ENCODE data around the gene ADK.

The ADK gene

GRCh38 chr10:74669210-74669609 is 518.2 kb downstream of the ADK start:
- Histone ChIP-seq H3K27me3 (replicated peaks; ENCODE audit: control insufficient read depth, insufficient read depth, low read length, poor library complexity, severe bottlenecking) (no peaks in the 10 kb centered on the region), H3K4me1 (ENCODE audit: control insufficient read depth, insufficient read depth, low read length, poor library complexity, severe bottlenecking) (no peaks in the 10 kb centered on the region), H3K4me3 (ENCODE audit: insufficient read depth, low read depth, low read length, poor library complexity, severe bottlenecking) (no peak overlapping the region), H3K27ac (ENCODE audit: insufficient read depth, low read length, poor library complexity, severe bottlenecking) (no peak overlapping the region), H3K9me3 (ENCODE audit: control insufficient read depth, low read length) (no peaks in the 10 kb centered on the region), H3K36me3 (ENCODE audit: control insufficient read depth, insufficient read depth, low read length) (peaks cover 10% of the 10 kb centered on the region)
- DNase-seq = no peak

- Histone ChIP-seq H3K27me3 (replicated peaks; ENCODE audit: control insufficient read depth, insufficient read depth, low read length, poor library complexity, severe bottlenecking) (no peaks in the 10 kb centered on the region), H3K36me3 (ENCODE audit: control insufficient read depth, insufficient read depth, low read length) (peaks cover 10% of the 10 kb centered on the region), H3K9me3 (ENCODE audit: control insufficient read depth, low read length) (no peaks in the 10 kb centered on the region), H3K4me1 (ENCODE audit: control insufficient read depth, insufficient read depth, low read length, poor library complexity, severe bottlenecking) (no peaks in the 10 kb centered on the region), H3K4me3 (ENCODE audit: insufficient read depth, low read depth, low read length, poor library complexity, severe bottlenecking) (no peak overlapping the region), H3K27ac (ENCODE audit: insufficient read depth, low read length, poor library complexity, severe bottlenecking) (no peak overlapping the region)
- no peak for DNase-seq
Measured at GRCh38 chr10:74671716-74672115, 520.7 kb downstream of the ADK start.

GRCh38 chr10:74672430-74673165 is 521.6 kb downstream of the ADK start:
- no peak overlapping the region for H3K27ac ChIP-seq (ENCODE audit: insufficient read depth, low read length, poor library complexity, severe bottlenecking)
- H3K36me3 ChIP-seq (ENCODE audit: control insufficient read depth, insufficient read depth, low read length) = peaks cover 10% of the 10 kb centered on the region
- DNase-seq = no peak
- no peaks in the 10 kb centered on the region for H3K27me3 ChIP-seq (replicated peaks; ENCODE audit: control insufficient read depth, insufficient read depth, low read length, poor library complexity, severe bottlenecking)
- H3K4me1 ChIP-seq (ENCODE audit: control insufficient read depth, insufficient read depth, low read length, poor library complexity, severe bottlenecking) = no peaks in the 10 kb centered on the region
- no peaks in the 10 kb centered on the region for H3K9me3 ChIP-seq (ENCODE audit: control insufficient read depth, low read length)
- no peak overlapping the region for H3K4me3 ChIP-seq (ENCODE audit: insufficient read depth, low read depth, low read length, poor library complexity, severe bottlenecking)

GRCh38 chr10:74674927-74675326 is 523.9 kb downstream of the ADK start:
- H3K9me3 ChIP-seq (ENCODE audit: control insufficient read depth, low read length) = no peaks in the 10 kb centered on the region
- DNase-seq = no peak
- no peaks in the 10 kb centered on the region for H3K4me1 ChIP-seq (ENCODE audit: control insufficient read depth, insufficient read depth, low read length, poor library complexity, severe bottlenecking)
- no peaks in the 10 kb centered on the region for H3K27me3 ChIP-seq (replicated peaks; ENCODE audit: control insufficient read depth, insufficient read depth, low read length, poor library complexity, severe bottlenecking)
- no peak overlapping the region for H3K4me3 ChIP-seq (ENCODE audit: insufficient read depth, low read depth, low read length, poor library complexity, severe bottlenecking)
- H3K27ac ChIP-seq (ENCODE audit: insufficient read depth, low read length, poor library complexity, severe bottlenecking) = no peak overlapping the region
- H3K36me3 ChIP-seq (ENCODE audit: control insufficient read depth, insufficient read depth, low read length) = peaks cover 10% of the 10 kb centered on the region

GRCh38 chr10:74675484-74675883 is 524.5 kb downstream of the ADK start:
- Histone ChIP-seq H3K9me3 (ENCODE audit: control insufficient read depth, low read length) (no peaks in the 10 kb centered on the region), H3K4me3 (ENCODE audit: insufficient read depth, low read depth, low read length, poor library complexity, severe bottlenecking) (no peak overlapping the region), H3K4me1 (ENCODE audit: control insufficient read depth, insufficient read depth, low read length, poor library complexity, severe bottlenecking) (no peaks in the 10 kb centered on the region), H3K27ac (ENCODE audit: insufficient read depth, low read length, poor library complexity, severe bottlenecking) (no peak overlapping the region), H3K36me3 (ENCODE audit: control insufficient read depth, insufficient read depth, low read length) (peaks cover 10% of the 10 kb centered on the region), H3K27me3 (replicated peaks; ENCODE audit: control insufficient read depth, insufficient read depth, low read length, poor library complexity, severe bottlenecking) (no peaks in the 10 kb centered on the region)
- DNase-seq = no peak

- Histone ChIP-seq H3K27ac (ENCODE audit: insufficient read depth, low read length, poor library complexity, severe bottlenecking) (no peak overlapping the region), H3K36me3 (ENCODE audit: control insufficient read depth, insufficient read depth, low read length) (peaks cover 7% of the 10 kb centered on the region)
- no peak for DNase-seq
Measured at GRCh38 chr10:74677951-74678350, 526.9 kb downstream of the ADK start.

GRCh38 chr10:74681917-74682627 is 531.1 kb downstream of the ADK start:
- Histone ChIP-seq H3K4me3 (ENCODE audit: insufficient read depth, low read depth, low read length, poor library complexity, severe bottlenecking) (no peak overlapping the region), H3K27ac (ENCODE audit: insufficient read depth, low read length, poor library complexity, severe bottlenecking) (no peak overlapping the region), H3K27me3 (replicated peaks; ENCODE audit: control insufficient read depth, insufficient read depth, low read length, poor library complexity, severe bottlenecking) (no peaks in the 10 kb centered on the region), H3K4me1 (ENCODE audit: control insufficient read depth, insufficient read depth, low read length, poor library complexity, severe bottlenecking) (no peaks in the 10 kb centered on the region), H3K9me3 (ENCODE audit: control insufficient read depth, low read length) (no peaks in the 10 kb centered on the region), H3K36me3 (ENCODE audit: control insufficient read depth, insufficient read depth, low read length) (no peaks in the 10 kb centered on the region)
- no peak for DNase-seq

More at GRCh38 chr10:74677951-74678350, 526.9 kb downstream of the ADK start:
- Histone ChIP-seq H3K4me3 (ENCODE audit: insufficient read depth, low read depth, low read length, poor library complexity, severe bottlenecking) (no peak overlapping the region), H3K27me3 (replicated peaks; ENCODE audit: control insufficient read depth, insufficient read depth, low read length, poor library complexity, severe bottlenecking) (no peaks in the 10 kb centered on the region), H3K4me1 (ENCODE audit: control insufficient read depth, insufficient read depth, low read length, poor library complexity, severe bottlenecking) (no peaks in the 10 kb centered on the region), H3K9me3 (ENCODE audit: control insufficient read depth, low read length) (no peaks in the 10 kb centered on the region)

GRCh38 chr10:74683067-74683466 is 532.0 kb downstream of the ADK start:
- H3K27me3 ChIP-seq (replicated peaks; ENCODE audit: control insufficient read depth, insufficient read depth, low read length, poor library complexity, severe bottlenecking) = no peaks in the 10 kb centered on the region
- no peak overlapping the region for H3K4me3 ChIP-seq (ENCODE audit: insufficient read depth, low read depth, low read length, poor library complexity, severe bottlenecking)
- peaks cover 4% of the 10 kb centered on the region for H3K36me3 ChIP-seq (ENCODE audit: control insufficient read depth, insufficient read depth, low read length)
- no peak overlapping the region for H3K27ac ChIP-seq (ENCODE audit: insufficient read depth, low read length, poor library complexity, severe bottlenecking)
- no peak for DNase-seq
- no peaks in the 10 kb centered on the region for H3K9me3 ChIP-seq (ENCODE audit: control insufficient read depth, low read length)
- H3K4me1 ChIP-seq (ENCODE audit: control insufficient read depth, insufficient read depth, low read length, poor library complexity, severe bottlenecking) = no peaks in the 10 kb centered on the region

- no peak for DNase-seq
- H3K4me1 ChIP-seq (ENCODE audit: control insufficient read depth, insufficient read depth, low read length, poor library complexity, severe bottlenecking) = no peaks in the 10 kb centered on the region
- H3K4me3 ChIP-seq (ENCODE audit: insufficient read depth, low read depth, low read length, poor library complexity, severe bottlenecking) = no peak overlapping the region
- H3K9me3 ChIP-seq (ENCODE audit: control insufficient read depth, low read length) = no peaks in the 10 kb centered on the region
- H3K27ac ChIP-seq (ENCODE audit: insufficient read depth, low read length, poor library complexity, severe bottlenecking) = no peak overlapping the region
- H3K27me3 ChIP-seq (replicated peaks; ENCODE audit: control insufficient read depth, insufficient read depth, low read length, poor library complexity, severe bottlenecking) = no peaks in the 10 kb centered on the region
- peaks cover 4% of the 10 kb centered on the region for H3K36me3 ChIP-seq (ENCODE audit: control insufficient read depth, insufficient read depth, low read length)
Measured at GRCh38 chr10:74683621-74684364, 532.8 kb downstream of the ADK start.

GRCh38 chr10:74684462-74684861 is 533.4 kb downstream of the ADK start:
- H3K27ac ChIP-seq (ENCODE audit: insufficient read depth, low read length, poor library complexity, severe bottlenecking) = no peak overlapping the region
- H3K36me3 ChIP-seq (ENCODE audit: control insufficient read depth, insufficient read depth, low read length) = peaks cover 4% of the 10 kb centered on the region
- H3K9me3 ChIP-seq (ENCODE audit: control insufficient read depth, low read length) = no peaks in the 10 kb centered on the region
- H3K27me3 ChIP-seq (replicated peaks; ENCODE audit: control insufficient read depth, insufficient read depth, low read length, poor library complexity, severe bottlenecking) = no peaks in the 10 kb centered on the region
- H3K4me3 ChIP-seq (ENCODE audit: insufficient read depth, low read depth, low read length, poor library complexity, severe bottlenecking) = no peak overlapping the region
- DNase-seq = no peak
- no peaks in the 10 kb centered on the region for H3K4me1 ChIP-seq (ENCODE audit: control insufficient read depth, insufficient read depth, low read length, poor library complexity, severe bottlenecking)

Data from effector memory CD4-positive, alpha-beta T cell (primary cell).